D341Med (cell line): ENCODE results near the gene TUBB.
A peak's percentile ranks its signal among the peaks of the same experiment; 100 is the strongest.
"Not testable (repeated sequence)": the region's sequence is repeated elsewhere in the genome, so short reads cannot be mapped to it uniquely, and the experiment has no call there.

Source experiments
- DNase-seq: peaks from one replicate; pipeline ENCODE4 v3.0.0; 2012; ENCODE audit warnings: low spot score

The TUBB gene

DNA sequence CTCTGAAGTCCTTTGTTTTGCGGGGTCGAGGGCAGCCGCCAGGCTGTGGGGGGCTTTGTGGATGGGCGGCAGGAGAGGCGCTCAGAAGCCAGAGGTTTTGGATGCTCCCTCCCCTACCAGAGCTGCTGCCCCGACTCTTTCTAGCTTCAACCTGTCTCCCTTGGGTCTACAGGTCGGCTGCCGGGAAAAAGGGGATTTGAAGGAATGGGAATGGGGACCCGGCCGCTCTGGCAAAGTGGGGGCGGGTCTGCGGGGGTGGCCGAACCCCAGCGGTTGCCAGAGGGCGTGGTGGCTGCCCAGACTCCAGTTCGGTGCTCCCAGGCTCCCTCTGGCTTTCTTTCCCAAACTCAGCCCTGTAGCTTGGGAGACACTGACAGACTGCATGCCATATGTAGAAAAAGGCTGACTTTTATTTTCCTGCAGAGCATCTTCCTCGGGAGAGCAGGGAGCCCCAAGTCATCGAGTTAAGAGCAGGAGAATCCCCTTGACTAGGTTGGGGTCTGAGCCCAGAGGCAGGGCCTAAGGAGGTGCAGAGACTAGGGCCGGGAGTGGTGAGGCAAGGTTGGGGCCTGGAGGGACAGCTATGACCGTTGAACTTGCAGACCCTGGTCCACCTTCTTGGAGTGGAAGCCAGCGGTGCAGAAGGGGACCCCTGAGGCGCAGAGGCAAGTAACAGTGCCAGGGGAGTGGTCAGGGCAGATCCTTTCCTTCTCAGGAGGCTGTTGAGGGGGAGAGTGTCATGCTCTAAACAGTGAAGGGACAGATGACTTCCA lies 32.3 kb upstream of the TUBB start:
- DNase-seq, result no peak

DNA sequence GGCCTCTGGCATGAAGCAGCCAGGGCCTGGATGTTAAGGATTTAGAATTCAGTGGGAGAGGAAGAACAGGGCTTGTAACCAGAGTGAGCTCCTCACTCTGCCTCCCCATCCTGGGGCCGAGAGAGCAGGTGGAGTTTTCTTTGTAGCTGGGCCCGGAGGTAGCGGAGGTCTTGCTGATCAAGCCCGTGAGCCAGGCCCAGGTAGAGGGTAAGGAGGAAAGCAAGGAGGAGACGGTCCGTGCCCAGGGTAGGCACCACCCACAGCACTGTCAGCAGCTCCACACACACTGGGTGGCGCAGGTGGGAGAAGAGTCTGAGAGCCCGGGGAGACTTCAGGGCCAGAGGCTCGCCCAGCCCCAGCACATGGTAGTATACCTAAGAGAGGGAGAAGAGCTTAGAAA lies 31.6 kb upstream of the TUBB start:
- no peak for DNase-seq

DNA sequence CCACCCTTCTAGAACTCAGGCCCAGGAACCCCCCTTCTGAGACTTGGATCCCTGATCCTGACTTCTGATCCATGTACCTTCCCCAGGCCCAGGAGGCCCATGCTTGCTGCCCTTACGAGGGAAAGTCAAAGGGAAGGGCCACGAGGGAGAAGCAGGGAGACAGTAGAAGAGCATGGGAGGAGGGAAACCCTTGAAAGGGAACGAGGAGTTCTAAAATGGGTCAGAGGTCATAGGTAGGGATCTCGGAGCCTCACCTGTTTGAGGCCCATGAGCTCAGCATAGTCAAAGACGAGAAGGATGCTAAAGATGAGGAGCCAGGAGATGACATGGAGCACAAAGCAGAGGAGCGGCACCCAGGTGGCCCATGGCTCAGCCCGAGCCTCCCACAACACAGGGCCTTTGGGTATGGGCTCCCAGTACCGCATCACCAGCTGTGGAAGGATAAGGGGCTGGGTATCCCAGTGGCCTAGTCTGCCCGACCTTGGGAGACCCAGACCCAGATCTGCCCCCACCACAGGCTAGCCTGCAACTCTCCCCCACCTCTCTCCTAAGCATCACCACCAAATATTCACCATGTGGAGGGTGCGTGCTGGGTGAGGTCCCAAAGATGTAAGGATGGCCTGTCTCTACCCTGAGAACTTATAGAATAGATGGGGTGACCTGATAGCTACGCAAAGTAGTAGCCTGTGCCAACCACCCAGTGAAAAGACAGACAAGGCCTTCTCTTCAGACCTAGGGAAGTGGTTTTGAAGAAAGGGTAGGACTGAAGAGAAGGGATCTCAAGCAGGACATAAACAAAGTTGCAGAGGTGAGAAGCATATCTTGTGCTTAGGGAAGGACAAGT lies 30.9 kb upstream of the TUBB start:
- no peak for DNase-seq

DNA sequence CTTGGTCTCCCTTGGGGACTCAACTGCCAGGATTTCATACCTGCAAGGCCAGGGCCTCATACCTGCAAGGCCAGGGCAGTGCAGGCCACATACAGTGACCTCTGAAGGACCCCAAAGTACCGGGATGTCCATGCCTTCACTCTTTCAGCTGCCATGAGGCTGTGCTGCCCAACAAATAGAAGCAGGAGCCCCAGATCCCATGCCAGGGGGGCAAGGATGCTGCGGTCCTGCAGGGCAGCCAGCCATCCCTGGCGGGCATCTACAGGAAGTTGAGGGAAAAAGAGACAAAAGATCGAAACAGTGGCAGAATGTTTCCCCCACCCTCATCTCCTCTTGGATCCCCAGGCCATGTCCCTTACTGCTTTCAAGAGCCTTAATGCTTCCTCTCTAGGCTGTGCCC lies 30.2 kb upstream of the TUBB start:
- DNase-seq, result no peak

- DNase-seq, result peak; percentile 94
Observed at GRCh38 chr6:30690403-30691207, 29.5 kb upstream of the TUBB start, which contains the start of gene NRM. Gene NRM (minus strand): TSS chr6:30690984. CDS start chr6:30690974, 10 bp downstream.

DNA sequence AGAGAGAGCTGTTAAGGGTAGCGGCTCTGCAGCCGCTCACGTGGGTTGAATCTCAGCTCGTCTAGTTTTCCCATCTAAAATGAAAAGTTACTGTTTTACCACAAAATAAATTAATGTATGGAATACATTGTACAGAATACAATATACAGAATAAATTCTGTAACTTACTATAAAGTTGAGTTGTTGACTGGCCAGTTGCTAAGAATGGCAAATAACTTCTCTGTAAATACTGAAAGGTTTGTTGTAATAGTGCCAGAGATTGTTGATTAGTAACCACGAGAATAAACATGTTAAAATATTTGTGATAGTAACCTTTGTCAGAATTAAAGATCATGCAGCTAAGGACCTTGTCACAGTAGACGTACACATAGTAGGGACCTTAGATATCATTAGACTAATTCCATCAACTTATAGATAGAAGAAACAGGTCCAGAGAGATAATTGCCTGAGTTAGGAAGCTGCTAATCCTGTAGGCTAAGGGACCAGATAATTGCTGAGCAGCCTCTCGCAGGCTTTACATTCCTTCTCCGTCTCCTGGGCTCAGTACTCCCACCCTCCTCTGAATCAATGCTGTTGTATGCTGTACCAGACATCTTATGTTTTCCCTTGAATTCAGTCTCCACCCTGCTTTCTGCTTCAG lies 28.8 kb upstream of the TUBB start:
- DNase-seq, result peak; percentile 70

GRCh38 chr6:30696432-30696831 lies 23.7 kb upstream of the TUBB start:
- no peak for DNase-seq

GRCh38 chr6:30700340-30700739 lies 19.8 kb upstream of the TUBB start:
- DNase-seq, result no peak

- DNase-seq, result no peak
Observed at GRCh38 chr6:30703011-30703410, 17.1 kb upstream of the TUBB start.

DNA sequence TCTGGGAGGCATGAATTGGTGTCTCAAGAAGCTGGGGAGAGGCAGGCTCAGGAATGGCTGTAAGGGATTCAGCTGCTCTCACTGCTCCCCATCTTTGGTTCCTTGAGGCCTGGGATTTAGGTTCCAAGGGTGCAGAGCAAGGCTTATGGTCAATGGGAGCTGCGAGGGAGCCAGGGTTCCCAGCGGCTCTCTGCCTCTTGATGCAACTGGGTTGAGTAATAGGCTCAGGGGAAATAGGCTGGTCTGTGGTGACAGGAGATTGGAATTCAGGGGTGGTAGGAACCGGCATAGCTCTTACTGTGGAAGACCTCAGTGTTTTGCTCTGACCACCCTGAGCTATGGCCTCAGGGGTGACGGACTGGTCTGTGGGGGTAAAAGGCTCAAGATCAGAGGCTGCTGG lies 16.3 kb upstream of the TUBB start:
- DNase-seq, result no peak

GRCh38 chr6:30705620-30706019 lies 14.5 kb upstream of the TUBB start:
- no peak for DNase-seq

GRCh38 chr6:30707281-30707850 lies 12.8 kb upstream of the TUBB start:
- DNase-seq, result no peak

DNA sequence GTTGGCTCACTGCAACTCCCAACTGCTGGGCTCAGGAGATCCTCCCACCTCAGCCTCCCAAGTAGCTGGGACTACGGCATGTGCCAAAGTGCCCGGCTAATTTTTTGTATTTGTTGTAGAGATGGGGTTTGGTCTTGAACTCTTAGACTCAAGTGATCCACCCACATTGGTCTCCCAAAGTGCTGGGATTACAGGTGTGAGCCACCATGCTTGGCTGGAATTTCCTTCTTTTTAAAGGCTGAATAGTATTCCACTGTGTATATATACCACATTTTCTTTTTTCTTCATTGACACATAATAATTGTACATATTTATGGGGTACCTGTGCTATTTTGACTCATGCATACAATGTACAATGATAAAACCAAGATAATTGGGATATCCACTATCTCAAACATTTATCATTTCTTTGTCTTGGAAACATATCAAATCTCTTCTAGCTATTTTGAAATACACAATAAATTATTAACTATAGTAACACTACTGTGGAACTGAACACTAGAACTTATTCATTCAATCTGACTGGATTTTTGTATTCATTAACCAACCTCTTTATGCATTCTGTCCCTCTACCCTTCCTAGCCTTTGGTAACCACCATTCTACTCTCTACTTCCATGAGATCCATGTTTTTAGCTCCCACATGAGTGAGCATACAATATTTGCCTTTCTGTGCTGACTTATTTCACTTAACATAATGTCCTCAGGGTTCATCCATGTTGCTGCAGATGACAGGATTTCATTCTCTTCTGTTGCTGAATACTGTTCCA lies 10.9 kb upstream of the TUBB start:
- no peak for DNase-seq

DNA sequence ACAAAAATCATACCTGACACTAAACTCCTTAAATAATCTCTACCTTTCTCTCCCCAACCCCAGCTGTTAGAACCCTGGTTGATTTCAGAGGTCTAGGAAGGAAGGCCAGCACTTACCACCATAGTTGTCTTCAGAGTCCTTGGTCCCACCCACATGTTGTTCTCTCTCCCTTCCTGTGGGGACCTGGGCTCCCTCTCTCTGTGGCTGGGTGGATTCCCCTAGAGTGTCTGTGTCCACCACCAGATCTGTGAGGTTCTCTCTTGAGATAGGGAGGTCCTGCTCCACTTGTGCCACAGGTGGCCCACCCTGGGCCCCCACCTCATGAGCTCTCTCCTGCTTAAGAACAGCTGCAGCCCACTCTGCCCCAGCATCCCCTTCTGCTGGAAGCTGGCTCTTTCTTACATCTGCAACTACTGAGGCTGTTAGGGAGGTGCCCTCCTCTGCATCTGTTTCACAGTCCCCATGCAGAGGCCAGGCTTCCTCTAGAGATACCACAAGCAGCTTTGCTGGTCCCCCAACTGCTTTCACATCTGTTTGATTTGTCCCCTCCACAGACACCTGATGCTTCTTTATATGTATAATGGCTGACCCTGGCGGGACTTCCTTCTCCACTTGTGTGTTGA lies 8.3 kb upstream of the TUBB start:
- DNase-seq, result no peak

GRCh38 chr6:30712441-30712945 lies 7.7 kb upstream of the TUBB start:
- DNase-seq, result no peak

DNA sequence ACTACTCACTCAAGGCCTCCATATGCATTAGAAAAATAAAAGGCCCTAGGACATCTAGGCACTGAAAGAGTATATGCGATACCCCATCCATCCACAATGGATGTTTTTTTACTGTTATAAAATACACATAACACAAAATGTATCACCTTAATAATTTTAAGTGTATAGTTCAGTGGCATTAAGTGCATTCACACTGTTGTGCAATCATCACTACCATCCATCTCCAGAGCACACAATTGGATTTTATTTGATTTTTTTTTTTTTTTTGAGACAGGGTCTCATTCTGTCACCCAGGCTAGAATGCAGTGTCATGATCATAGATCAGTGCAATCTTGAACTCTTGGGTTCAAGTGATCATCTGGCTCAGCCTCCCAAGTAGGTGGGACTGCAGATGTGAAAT lies 5.9 kb upstream of the TUBB start:
- DNase-seq, result no peak

DNA sequence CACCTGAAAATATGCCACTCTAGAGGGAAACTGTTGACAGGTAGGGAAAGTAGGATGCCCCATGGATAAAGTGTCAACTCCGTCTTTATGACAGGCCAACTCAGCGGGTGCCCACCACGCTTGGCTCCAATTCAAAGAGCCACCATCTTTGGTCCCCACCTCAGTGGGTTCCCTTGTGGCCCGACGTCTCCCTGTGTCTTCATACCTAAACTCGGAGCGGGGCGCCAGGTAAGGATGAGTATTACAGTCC lies 3.3 kb upstream of the TUBB start:
- no peak for DNase-seq

DNA sequence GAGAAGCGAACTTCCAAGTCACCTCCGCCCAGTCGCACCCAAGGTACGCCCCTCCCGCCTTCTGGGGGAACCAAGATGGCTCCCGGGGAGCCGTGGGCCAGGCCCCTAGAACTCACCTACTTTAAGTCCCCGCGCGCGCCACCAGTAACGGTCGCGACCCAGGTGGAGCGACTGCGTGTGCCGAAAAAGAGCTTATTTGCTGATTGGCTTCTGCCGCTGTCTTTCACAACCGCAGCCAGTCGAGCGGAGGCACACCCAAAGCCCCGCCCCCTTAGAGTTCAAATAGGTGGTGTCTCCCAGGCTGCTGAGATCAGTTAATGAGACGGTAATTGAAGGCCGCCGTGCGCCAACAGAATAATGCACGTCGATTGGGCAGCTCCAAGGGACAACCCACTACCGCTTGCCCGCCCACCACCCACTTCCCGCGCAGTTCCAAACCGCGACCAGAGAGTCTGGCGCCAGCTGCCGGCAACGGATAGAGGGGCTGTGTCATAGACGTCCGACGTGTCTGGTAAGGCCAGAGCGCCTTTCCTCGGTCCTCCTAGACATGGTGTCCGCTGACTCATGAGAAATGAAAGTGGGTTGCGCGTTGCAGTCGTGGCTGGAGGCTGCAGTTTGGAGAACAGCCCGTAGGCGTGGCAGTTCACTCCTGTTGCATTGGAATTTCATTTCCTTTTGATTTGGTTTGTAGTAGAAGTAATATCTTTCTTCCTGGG lies 2.9 kb upstream of the TUBB start, which contains the start of gene MDC1:
Gene MDC1 (minus strand): TSS at position 153 of the 716 bp plus-strand sequence. CDS start 2,106 bp downstream, outside the sequence.
- DNase-seq, result peak; percentile 97

DNA sequence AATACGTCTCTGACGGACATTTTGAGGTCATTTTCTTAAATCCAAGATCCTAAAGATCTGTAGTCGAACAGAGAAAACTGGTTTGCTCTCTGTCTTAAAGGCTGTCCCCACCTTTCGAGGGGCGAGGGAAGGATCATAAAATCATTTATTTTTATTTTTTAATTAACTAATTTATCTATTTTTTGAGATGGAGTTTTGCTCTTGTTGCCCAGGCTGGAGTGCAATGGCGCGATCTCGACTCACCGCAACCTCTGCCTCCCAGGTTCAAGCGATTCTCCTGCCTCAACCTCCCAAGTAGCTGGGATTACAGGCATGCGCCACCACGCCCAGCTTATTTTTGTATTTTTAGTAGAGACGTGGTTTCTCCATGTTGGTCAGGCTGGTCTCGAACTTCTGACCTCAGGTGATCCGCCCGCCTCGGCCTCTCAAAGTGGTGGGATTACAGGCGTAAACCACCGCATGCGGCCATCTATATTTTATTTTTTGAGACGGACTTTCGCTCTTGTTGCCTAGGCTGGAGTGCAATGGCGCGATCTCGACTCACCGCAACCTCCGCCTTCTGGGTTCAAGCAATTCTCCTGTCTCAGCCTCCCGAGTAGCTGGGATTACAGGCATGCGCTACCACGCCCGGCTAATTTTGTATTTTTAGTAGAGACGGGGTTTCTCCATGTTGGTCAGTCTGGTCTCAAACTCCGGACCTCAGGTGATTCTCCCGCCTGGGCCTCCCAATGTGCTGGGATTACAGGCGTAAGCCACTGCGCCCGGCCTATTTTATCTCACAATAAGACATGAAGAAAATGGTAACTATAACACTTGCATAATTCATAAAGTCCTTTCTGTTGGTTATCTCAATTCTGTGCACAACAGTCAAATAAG lies 2.1 kb upstream of the TUBB start:
- not testable (repeated sequence) for DNase-seq
